A549 treated with RU486 at 1 μM for 4 hours (cell line): ENCODE data around the gene GNAL. TPM values are rescaled to one million over a fixed set of nuclear protein-coding genes. Genes with fewer than 3 reads are reported as not detected.

Source experiments
- total RNA-seq: library from RNA; stranded (reverse); fragments of 200-300 nt; extraction: Qiagen RNA extraction; gene quantifications from 5 replicates; pipeline ENCODE4 v1.2.3, GENCODE V29; 2022; ENCODE audit warnings: low read depth

GNAL gene
- total RNA-seq = 4.0 to 6.8 TPM (median 6.2 TPM) in 5 replicates

GRCh38 chr18:11688972-11689668 is at the start of gene GNAL:
Gene GNAL, plus strand, starts transcription at chr18:11689264. Its CDS starts 300 bp downstream, at chr18:11689564.

GRCh38 chr18:11851146-11851805 is 162.2 kb downstream of the GNAL start, which contains the start of gene CHMP1B:
Gene CHMP1B, plus strand, starts transcription at chr18:11851413. Its CDS starts 99 bp downstream, at chr18:11851512.

GRCh38 chr18:11908182-11909060 is 219.4 kb downstream of the GNAL start, which contains the start of gene MPPE1:
Gene MPPE1, minus strand, starts transcription at chr18:11908317. Its CDS starts 11,053 bp downstream, at chr18:11897264.

Other genes starting within 250 kb of the GNAL start
- gene SLC35G4, start 79.7 kb upstream of the GNAL start, total RNA-seq = not detected in 5 replicates
- gene CHMP1B, start 162.1 kb downstream of the GNAL start, total RNA-seq = 34.1 to 53.3 TPM (median 46.4 TPM) in 5 replicates
- gene MPPE1, start 219.1 kb downstream of the GNAL start, total RNA-seq = 17.4 to 20.6 TPM (median 18.4 TPM) in 5 replicates